B cell (primary cell): ENCODE measurements around the gene CHTF8. TPM values are rescaled to one million over a fixed set of nuclear protein-coding genes. Genes with fewer than 3 reads are reported as not detected.

Source experiments
- ATAC-seq: fragments of 200-7000 bp; cut with Tn5 transposase; one replicate; pipeline ENCODE4 v1.10.0; 2021; ENCODE audit warnings: low read depth, mild to moderate bottlenecking, moderate number of reproducible peaks, moderate library complexity
- CTCF ChIA-PET: fragments of 350-600 bp; sonication (Branson Sonifier 250); formaldehyde crosslinking; loops from one replicate; lab custom pipeline; 2021; ENCODE audit warnings: antibody characterized with exemption, inconsistent platforms; lab: Charles Lee
- POLR2A ChIA-PET: fragments of 350-600 bp; sonication (Branson Sonifier 250); formaldehyde crosslinking; loops from one replicate; lab custom pipeline; 2021; ENCODE audit warnings: antibody characterized with exemption; lab: Charles Lee
- DNase-seq: peaks from one replicate; pipeline ENCODE4 v3.0.0; 2013
- H2AFZ ChIP-seq: 2 replicates; pipeline ENCODE4 v1.6.1; 2012; ENCODE audit warnings: mild to moderate bottlenecking, low read depth, low read length; ENCODE audit not compliant: insufficient read depth, poor library complexity, severe bottlenecking
- H3K27ac ChIP-seq, 2 donors: 1 replicate in 1 of 2; 2 replicates in 1 of 2; pipeline ENCODE4 v1.5.1; 2012 to 2013; ENCODE audit warnings: low read length in 2 of 2, mild to moderate bottlenecking in 2 of 2, moderate library complexity in 1 of 2
- H3K27me3 ChIP-seq, 4 experiments: fragments of 200-600 bp in 1 of 4; sonication (generic) in 1 of 4; replicated peaks in 1 of 4; 1 replicate in 2 of 4; 2 replicates in 2 of 4; pipeline versions ENCODE4 v1.6.1 to v1.7.0; 2013 to 2016; ENCODE audit warnings: low read length in 3 of 4, mild to moderate bottlenecking in 2 of 4, mixed read lengths in 1 of 4, moderate library complexity in 1 of 4; ENCODE audit not compliant: insufficient read depth in 4 of 4, control insufficient read depth in 3 of 4; ENCODE audit errors: control extremely low read depth in 1 of 4
- H3K36me3 ChIP-seq, 2 experiments: replicated peaks in 1 of 2; 1 replicate in 1 of 2; 2 replicates in 1 of 2; pipeline versions ENCODE4 v1.6.1 to v1.7.1; 2013; ENCODE audit warnings: low read length in 1 of 2; ENCODE audit not compliant: insufficient read depth in 2 of 2, control insufficient read depth in 1 of 2; ENCODE audit errors: control extremely low read depth in 1 of 2, extremely low read depth in 1 of 2
- H3K4me1 ChIP-seq, 2 donors: fragments of 200-600 bp in 1 of 2; sonication (generic) in 1 of 2; 1 replicate in 1 of 2; 2 replicates in 1 of 2; pipeline versions ENCODE4 v1.5.1 to v1.6.1; 2013 to 2017; ENCODE audit warnings: low read length in 2 of 2; ENCODE audit not compliant: control insufficient read depth in 2 of 2, insufficient read depth in 2 of 2
- H3K4me2 ChIP-seq: replicated peaks from 2 replicates; pipeline ENCODE3; 2012; ENCODE audit warnings: mild to moderate bottlenecking, low read depth, low read length; ENCODE audit not compliant: poor library complexity, severe bottlenecking
- H3K4me3 ChIP-seq, 5 experiments: fragments of 200-600 bp in 1 of 5; sonication (generic) in 1 of 5; 1 replicate in 3 of 5; 2 replicates in 2 of 5; pipeline versions ENCODE4 v1.5.1 to v1.7.0; 2011 to 2016; ENCODE audit warnings: low read length in 4 of 5, mild to moderate bottlenecking in 4 of 5, low read depth in 2 of 5, control low read depth in 1 of 5, moderate library complexity in 1 of 5; ENCODE audit not compliant: insufficient read depth in 1 of 5; ENCODE audit errors: control extremely low read depth in 1 of 5, extremely low read depth in 1 of 5
- H3K79me2 ChIP-seq: fragments of 200-600 bp; sonication (generic); one replicate; pipeline ENCODE4 v1.6.0; 2016; ENCODE audit warnings: low read length; ENCODE audit not compliant: control insufficient read depth, insufficient read depth
- H3K9ac ChIP-seq: fragments of 200-600 bp; sonication (generic); 2 replicates; pipeline ENCODE4 v1.6.1; 2017; ENCODE audit warnings: mild to moderate bottlenecking, low read length, moderate library complexity
- H3K9me3 ChIP-seq, 3 donors: one replicate each; pipeline versions ENCODE4 v1.6.1 to v1.7.1; 2013; ENCODE audit warnings: low read length in 2 of 3; ENCODE audit not compliant: control insufficient read depth in 2 of 3, insufficient read depth in 1 of 3; ENCODE audit errors: control extremely low read depth in 1 of 3
- H4K20me1 ChIP-seq: 2 replicates; pipeline ENCODE4 v1.6.0; 2012; ENCODE audit warnings: mild to moderate bottlenecking, low read length; ENCODE audit not compliant: insufficient read depth, control insufficient read depth, poor library complexity, severe bottlenecking
- H3K27ac Mint-ChIP-seq: one replicate; pipeline ENCODE4 v1.8.0; 2021; ENCODE audit warnings: mixed read lengths
- H3K27me3 Mint-ChIP-seq: one replicate; pipeline ENCODE4 v1.8.0; 2021; ENCODE audit warnings: mixed read lengths
- H3K4me1 Mint-ChIP-seq: one replicate; pipeline ENCODE4 v1.8.0; 2021; ENCODE audit warnings: mixed read lengths
- H3K4me3 Mint-ChIP-seq: one replicate; pipeline ENCODE4 v1.8.0; 2021; ENCODE audit warnings: mixed read lengths
- H3K9me3 Mint-ChIP-seq: one replicate; pipeline ENCODE4 v1.8.0; 2022; ENCODE audit warnings: mixed read lengths; ENCODE audit not compliant: insufficient read depth
- EZH2 ChIP-seq: IDR thresholded peaks from 2 replicates; pipeline ENCODE4 v1.6.1; 2012; ENCODE audit warnings: borderline replicate concordance, low read depth, mild to moderate bottlenecking, moderate library complexity, low read length; ENCODE audit not compliant: insufficient read depth, poor library complexity, severe bottlenecking
- whole genome bisulfite sequencing: methylation state at CpG from one replicate; pipeline ENCODE4 v1.1.5; 2013; ENCODE audit warnings: missing lambda C conversion rate; ENCODE audit not compliant: insufficient coverage; 5-methylcytosine and 5-hydroxymethylcytosine counted together
- intact Hi-C: fragments of 100-400 bp; cut with micrococcal nuclease; formaldehyde crosslinking; loops from one replicate; pipeline ENCODE4 v1.10.0; 2022
- polyA plus RNA-seq: library from polyadenylated mRNA; depleted of rRNA; stranded (reverse); fragments of >200 nt; gene quantifications from 2 replicates; pipeline ENCODE4 v1.2.3, GENCODE V29; 2012
- total RNA-seq, 2 donors: library from RNA; stranded (reverse); fragments of 120-200 nt in 1 of 2; gene quantifications; 1 replicate in 1 of 2; 2 replicates in 1 of 2; pipeline versions ENCODE4 v1.2.3 to v1.2.4, GENCODE V29; 2013 to 2022
- TF ChIP-seq, protein P1 (sequence below): fragments of 200-600 bp; IDR thresholded peaks from one replicate; pipeline ENCODE4 v1.8.0; 2022; ENCODE audit warnings: antibody characterized with exemption, mild to moderate bottlenecking

The CHTF8 gene
- total and polyA plus RNA-seq, 2 donors (not counting 1 experiment from before 2014, with no cell fraction given), result 65.0 to 112 TPM

DNA sequence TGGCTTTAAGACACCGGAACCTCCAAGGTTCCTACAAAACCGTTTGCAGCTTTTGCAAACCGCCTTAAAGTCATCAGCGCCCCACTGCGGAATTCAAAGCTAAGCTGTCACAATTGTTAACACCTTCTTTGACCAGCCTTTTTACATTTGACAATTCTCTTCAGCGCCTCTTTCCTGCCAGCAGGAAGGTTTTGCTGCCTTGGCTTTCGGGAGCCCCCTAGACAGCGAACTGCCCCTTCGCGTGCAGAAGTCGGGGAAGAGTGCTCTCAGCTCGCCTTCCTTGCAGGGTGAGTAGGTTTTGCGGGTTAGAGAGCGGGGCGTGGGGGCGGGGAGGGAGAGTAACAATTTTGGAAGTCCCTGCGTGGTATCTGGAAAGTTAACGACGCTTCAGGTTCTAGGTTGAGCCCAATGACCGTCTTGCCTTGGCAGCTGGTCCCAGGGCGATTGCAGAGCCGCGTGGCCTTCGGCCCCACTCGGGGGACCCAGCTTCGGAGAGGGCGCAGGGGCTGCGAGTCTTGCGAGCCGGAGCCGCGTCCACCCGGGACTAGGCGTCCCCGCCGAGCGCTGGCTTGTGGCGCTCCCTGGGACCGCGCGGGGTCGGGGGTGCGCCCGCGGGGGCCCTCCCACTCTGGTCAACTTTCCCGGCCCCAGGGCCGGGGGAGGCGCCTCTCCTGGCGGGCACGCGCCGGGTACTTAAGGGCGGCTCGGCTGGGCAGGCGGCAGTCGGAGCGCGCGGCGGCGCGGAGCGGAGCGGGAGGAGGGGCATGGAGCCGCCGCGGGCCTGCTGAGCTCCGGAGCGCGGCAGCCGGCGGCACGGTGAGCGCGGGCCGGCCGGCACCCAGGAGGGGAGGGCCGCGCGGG, 26.7 kb downstream of the CHTF8 start, which contains the start of gene HAS3:
TSS of gene HAS3 (plus strand) at position 153 of the 861 bp plus-strand sequence. CDS start 3,743 bp downstream, outside the sequence.
- Histone ChIP-seq H4K20me1 (peaks cover 26% of the 10 kb centered on the region), H3K9me3 (peaks cover 0 to 3% (median 0%) of the 10 kb centered on the region in 3 donors), H3K27me3 (peaks cover 0 to 38% (median 25%) of the 10 kb centered on the region in 4 experiments), H3K4me1 (peaks cover 24 to 28% of the 10 kb centered on the region in 2 donors), H3K27ac (no peak within 1 kb of the TSS), H3K79me2 (no peaks in the 10 kb centered on the region), H2AFZ (peak within 1 kb of the TSS; percentile 28), H3K4me2 (peak within 1 kb of the TSS; percentile 83), H3K9ac (peak within 1 kb of the TSS; percentile 51), H3K36me3 (peaks cover 0 to 7% of the 10 kb centered on the region in 2 experiments), H3K4me3 (peak within 1 kb of the TSS in 3 of 5 experiments; percentile 35 to 58 (median 44))
- peaks cover 34% of the 10 kb centered on the region for H3K27me3 Mint-ChIP-seq
- TF ChIP-seq, protein P1, sequence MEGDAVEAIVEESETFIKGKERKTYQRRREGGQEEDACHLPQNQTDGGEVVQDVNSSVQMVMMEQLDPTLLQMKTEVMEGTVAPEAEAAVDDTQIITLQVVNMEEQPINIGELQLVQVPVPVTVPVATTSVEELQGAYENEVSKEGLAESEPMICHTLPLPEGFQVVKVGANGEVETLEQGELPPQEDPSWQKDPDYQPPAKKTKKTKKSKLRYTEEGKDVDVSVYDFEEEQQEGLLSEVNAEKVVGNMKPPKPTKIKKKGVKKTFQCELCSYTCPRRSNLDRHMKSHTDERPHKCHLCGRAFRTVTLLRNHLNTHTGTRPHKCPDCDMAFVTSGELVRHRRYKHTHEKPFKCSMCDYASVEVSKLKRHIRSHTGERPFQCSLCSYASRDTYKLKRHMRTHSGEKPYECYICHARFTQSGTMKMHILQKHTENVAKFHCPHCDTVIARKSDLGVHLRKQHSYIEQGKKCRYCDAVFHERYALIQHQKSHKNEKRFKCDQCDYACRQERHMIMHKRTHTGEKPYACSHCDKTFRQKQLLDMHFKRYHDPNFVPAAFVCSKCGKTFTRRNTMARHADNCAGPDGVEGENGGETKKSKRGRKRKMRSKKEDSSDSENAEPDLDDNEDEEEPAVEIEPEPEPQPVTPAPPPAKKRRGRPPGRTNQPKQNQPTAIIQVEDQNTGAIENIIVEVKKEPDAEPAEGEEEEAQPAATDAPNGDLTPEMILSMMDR, result no peak
- no peak for TF ChIP-seq EZH2
- intact Hi-C loops, result no loop called here
- H3K4me3 Mint-ChIP-seq, result peak within 1 kb of the TSS; percentile 91
- ChIA-PET CTCF (interaction anchor here (0.7 to 1.5 kb wide), 3 partner anchors 18 to 962 kb away, joined by 3 read pairs; no protein-coding TSS in a partner anchor), POLR2A (interaction anchor here (0.5 to 0.6 kb wide), 2 partner anchors 30 to 83 kb away, joined by 3 to 5 read pairs; no protein-coding TSS in a partner anchor)
- no peak within 1 kb of the TSS for H3K27ac Mint-ChIP-seq
- no peaks in the 10 kb centered on the region for H3K9me3 Mint-ChIP-seq
- ATAC-seq (peak; percentile 33), DNase-seq (peak; percentile 44)
- peaks cover 16% of the 10 kb centered on the region for H3K4me1 Mint-ChIP-seq
- under 1% methylated on average over 80 of the region's 80 CpGs for WGBS
